ENCODE measurements around the gene HAGH.

DNA sequence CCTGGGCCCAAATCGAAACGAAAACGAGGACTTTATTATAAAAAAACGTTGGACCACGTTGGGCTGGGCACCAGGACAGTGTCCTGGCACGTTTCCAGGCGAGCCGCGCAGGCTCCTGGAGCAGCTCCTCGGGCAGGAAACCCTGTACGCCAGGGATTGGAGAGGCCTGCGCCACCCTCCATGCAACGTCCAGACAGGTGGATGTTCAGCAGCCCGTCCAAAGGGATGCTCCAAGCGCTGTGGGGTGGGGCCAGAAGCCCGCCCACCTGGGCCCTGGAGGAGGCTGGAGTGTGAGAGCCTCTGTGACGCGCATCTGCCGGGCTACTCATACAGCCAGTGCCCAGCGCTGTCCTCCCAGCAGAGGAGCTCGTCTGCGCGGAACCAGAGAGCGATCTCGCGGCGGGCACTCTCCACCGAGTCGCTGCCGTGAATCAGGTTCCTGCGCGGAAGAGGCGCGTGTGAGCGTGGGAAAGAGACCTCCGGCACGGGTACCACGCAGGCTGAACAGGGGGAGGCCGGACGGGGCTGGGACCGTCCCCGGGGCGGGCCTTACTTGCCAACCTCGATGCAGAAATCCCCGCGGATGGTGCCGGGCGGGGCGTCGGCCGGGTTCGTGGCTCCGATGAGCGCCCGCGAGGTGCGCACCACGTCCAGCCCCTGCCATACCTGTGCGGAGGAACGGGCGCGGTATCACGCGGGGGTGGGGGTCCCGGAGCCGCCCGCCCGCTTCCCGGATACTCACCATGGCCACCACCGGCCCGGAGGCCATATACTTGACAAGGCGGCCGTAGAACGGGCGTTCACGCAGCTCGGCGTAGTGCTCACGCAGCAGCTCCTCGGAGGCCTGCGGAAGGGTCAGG is 56.1 kb downstream of the HAGH start:
- no peak for TF ChIP-seq ARNTL (CRISPR knock-in tag; IDR thresholded peaks at IDR 0.05; ENCODE audit: borderline replicate concordance, low read depth)
- TF ChIP-seq TOX (CRISPR knock-in tag; IDR thresholded peaks at IDR 0.05; ENCODE audit: borderline replicate concordance) = no peak
- TF ChIP-seq OSR1 (CRISPR knock-in tag; IDR thresholded peaks at IDR 0.05) = no peak
- TF ChIP-seq, protein P1, sequence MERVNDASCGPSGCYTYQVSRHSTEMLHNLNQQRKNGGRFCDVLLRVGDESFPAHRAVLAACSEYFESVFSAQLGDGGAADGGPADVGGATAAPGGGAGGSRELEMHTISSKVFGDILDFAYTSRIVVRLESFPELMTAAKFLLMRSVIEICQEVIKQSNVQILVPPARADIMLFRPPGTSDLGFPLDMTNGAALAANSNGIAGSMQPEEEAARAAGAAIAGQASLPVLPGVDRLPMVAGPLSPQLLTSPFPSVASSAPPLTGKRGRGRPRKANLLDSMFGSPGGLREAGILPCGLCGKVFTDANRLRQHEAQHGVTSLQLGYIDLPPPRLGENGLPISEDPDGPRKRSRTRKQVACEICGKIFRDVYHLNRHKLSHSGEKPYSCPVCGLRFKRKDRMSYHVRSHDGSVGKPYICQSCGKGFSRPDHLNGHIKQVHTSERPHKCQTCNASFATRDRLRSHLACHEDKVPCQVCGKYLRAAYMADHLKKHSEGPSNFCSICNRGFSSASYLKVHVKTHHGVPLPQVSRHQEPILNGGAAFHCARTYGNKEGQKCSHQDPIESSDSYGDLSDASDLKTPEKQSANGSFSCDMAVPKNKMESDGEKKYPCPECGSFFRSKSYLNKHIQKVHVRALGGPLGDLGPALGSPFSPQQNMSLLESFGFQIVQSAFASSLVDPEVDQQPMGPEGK (CRISPR knock-in tag; IDR thresholded peaks at IDR 0.05; ENCODE audit: borderline replicate concordance) = no peak; the same call in 1 of the 2 replicates
